ENCODE results near the gene TRIM24.
A peak's percentile ranks its signal among the peaks of the same experiment; 100 is the strongest.

The TRIM24 gene

GRCh38 chr7:138575897-138576428, 115.9 kb downstream of the TRIM24 start:
- no peak for DNase-seq (ENCODE audit: low read depth in 2 of 2)

DNA sequence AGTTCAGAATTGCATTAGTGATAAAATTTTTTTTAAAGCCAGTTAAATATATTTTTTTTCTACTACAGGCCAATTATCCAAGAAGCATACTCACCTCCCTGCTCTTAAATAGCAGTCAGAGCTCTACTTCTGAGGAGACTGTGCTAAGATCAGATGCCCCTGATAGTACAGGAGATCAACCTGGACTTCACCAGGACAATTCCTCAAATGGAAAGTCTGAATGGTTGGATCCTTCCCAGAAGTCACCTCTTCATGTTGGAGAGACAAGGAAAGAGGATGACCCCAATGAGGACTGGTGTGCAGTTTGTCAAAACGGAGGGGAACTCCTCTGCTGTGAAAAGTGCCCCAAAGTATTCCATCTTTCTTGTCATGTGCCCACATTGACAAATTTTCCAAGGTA, 119.1 kb downstream of the TRIM24 start:
- DNase-seq (ENCODE audit: low read depth in 2 of 2) = no peak

- no peak for DNase-seq (ENCODE audit: low read depth in 2 of 2)
These were observed 119.6 kb downstream of the TRIM24 start for GRCh38 chr7:138579671-138580070.

GRCh38 chr7:138581065-138581464, 121.0 kb downstream of the TRIM24 start:
- DNase-seq (ENCODE audit: low read depth in 2 of 2) = no peak

GRCh38 chr7:138584283-138584682, 124.2 kb downstream of the TRIM24 start:
- DNase-seq (ENCODE audit: low read depth in 2 of 2) = no peak

- no peak for DNase-seq (ENCODE audit: low read depth in 2 of 2)
These were observed 124.6 kb downstream of the TRIM24 start for GRCh38 chr7:138584696-138585095.

DNA sequence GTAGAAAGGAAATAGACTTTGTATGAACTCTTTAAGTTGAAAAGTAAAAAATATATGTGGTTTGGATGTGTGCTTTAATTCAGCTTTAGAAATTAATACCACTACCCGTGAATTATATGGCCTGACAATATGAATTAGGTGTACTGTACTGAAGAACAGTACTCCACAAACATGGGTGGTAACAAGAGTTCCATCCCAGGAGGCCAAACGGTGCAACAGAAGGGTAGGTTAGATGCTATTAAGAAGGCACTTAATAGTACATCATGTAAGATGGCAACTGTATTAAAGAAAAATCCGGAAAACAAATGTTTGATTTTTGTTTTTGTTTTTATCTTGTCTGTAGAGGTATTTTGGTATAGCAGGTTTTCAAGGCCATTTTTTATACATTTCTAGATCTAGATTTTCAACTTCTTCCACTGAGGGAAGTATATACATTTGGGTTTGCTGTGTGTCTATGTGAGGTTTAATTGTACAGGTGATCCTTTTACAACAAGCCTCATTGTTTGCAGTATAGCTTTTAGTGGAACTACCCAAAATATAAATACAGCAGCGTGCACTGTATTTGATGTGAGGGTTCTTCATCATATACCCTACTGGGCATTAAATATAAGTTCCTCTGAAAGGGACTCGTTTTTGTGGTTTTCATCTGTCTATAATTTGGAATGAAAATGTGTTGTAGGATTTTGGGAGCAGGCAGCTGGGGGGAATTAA, 125.4 kb downstream of the TRIM24 start:
- no peak for DNase-seq (ENCODE audit: low read depth in 2 of 2)

- no peak for DNase-seq (ENCODE audit: low read depth in 2 of 2)
These were observed 127.4 kb downstream of the TRIM24 start for GRCh38 chr7:138587485-138587884.

- DNase-seq (ENCODE audit: low read depth in 2 of 2) = no peak
These were observed 128.9 kb downstream of the TRIM24 start for GRCh38 chr7:138588986-138589385.

DNA sequence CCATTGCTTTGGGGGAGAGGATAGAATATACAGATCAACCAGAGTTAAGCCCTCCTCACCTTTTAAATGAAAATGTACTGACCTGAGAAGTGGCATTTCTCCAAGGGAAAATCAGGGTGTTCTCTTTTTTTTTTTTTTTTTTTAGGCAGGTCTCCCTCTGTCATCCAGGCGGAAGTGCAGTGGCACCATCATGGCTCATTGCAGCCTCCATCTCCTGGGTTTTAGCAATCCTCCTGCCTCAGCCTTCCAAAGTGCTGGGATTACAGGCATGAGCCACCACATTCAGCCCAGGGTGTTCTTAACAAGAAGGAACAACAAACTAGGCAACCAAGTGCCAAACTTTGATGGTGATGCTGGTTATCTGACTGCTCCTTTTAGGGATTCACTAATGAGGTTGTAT, 130.1 kb downstream of the TRIM24 start:
- no peak for DNase-seq (ENCODE audit: low read depth in 2 of 2)

DNA sequence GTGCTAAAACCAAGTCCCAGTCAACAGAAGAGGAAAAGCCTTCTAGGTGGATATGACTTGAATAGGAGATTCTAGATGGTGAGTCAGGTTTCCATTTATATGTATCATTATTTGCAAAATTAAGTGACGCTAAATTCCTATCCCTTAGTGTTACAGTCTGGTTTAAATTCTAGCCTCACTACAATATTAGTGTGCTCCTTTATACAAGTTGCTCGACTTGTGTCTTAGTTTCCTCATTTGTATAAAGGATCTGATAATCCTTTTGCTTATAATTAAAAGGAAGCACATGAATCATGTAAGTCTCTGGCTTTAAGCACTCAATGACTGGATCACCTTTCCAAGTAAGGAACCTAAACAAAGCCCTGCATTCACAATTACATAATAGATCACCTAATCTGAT, 135.4 kb downstream of the TRIM24 start:
- no peak for DNase-seq (ENCODE audit: low read depth in 2 of 2)

DNA sequence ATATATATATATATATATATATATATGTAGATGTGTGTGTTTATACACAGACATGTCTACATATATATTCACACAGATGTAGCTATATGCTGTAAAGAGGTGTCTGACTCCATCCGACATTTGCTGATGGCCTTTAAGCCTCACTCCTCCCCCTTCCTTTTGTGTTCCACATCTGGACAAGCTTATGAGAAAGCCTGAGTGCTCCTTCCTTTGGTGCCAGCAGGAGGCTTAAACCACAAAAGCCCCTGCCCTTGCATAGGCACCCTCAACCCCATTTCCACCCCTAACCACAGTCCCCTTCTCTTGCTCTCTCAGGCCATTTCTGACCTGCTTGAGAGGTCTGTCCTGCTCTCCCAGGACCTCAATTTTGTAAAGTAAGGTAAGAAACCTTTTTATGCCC, 142.4 kb downstream of the TRIM24 start:
- DNase-seq (ENCODE audit: low read depth in 2 of 2) = no peak

DNA sequence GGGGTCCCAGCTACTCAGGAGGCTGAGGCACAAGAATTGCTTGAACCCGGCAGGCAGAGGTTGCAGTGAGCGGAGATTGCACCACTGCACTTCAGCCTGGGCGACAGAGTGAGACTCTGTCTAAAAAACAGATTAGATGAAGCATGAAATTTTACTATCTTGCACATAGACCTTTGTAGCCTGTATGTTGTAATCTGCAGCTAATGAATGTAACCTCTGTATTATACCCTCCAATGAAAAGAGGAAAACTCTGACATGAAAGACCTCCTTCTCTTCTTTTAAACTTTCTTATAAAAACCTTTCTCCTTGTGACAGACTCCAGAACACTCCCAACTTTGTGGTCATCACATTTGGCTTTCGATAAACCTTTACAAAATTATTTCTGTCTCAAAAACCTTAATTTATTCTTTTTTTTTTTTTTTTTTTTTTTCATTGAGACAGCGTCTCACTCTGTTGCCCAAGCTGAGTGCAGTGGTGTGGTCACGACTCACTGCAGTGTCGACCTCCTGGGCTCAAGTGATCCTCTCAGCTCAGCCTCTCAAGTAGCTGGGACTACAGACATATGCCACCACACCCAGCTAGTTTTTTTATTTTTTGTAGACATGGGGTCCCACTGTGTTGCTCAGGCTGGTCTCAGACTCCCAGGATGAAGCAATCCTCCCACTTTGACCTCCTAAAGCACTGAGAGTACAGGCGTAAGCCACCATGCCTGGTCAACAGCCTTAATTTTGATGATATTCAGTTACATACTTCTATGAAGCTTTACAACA, 143.7 kb downstream of the TRIM24 start:
- no peak for DNase-seq (ENCODE audit: low read depth in 2 of 2)

- DNase-seq (ENCODE audit: low read depth in 2 of 2) = no peak
These were observed 146.2 kb downstream of the TRIM24 start for GRCh38 chr7:138606236-138606635.

GRCh38 chr7:138607216-138608126, 147.4 kb downstream of the TRIM24 start:
- no peak for DNase-seq (ENCODE audit: low read depth in 2 of 2)

DNA sequence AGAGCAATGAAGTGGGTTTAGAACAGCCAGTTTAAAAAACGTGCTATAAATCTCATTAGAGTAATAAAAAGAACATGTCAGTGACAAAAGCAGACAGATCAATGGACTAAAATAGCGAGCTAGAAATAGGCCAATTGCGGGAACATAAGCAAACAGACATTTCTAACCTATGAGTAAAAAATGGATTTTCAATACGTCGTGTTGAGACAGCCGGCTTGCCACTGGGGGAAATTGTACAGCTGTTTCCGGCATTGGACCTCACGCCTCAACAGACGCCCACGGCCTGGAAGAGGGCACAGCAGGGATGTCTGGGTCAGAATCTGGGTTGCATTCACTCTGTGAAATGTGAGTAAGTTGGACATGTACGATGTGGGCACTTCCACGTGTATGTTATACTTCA, 148.2 kb downstream of the TRIM24 start:
- DNase-seq (ENCODE audit: low read depth in 2 of 2) = peak in 1 of 2 donors; percentile 18

DNA sequence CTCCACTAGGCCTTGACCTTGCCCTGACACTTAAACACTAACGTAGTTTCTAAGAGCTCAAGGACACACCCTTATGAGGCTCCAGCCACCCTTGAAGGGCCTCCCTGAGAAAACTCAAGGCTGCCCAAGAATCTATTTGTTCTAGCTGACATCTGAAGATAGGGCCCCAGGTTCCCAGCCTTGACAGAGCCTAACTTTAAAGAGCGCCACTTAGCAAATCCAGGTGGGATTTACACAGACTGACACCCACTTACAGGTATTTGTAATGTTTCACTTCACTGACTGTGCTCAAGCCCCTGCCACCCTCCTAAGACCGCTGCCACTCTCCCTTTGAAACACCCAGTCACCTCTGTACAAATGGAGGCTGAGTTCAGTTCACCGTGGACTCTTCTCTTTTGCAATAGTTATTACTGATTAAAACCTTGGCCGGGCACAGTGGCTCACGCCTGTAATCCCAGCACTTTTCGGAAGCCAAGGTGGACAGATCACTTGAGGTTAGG, 150.7 kb downstream of the TRIM24 start:
- DNase-seq (ENCODE audit: low read depth in 2 of 2) = no peak

GRCh38 chr7:138613630-138614029, 153.6 kb downstream of the TRIM24 start:
- DNase-seq (ENCODE audit: low read depth in 2 of 2) = no peak

GRCh38 chr7:138616085-138616484, 156.0 kb downstream of the TRIM24 start:
- DNase-seq (ENCODE audit: low read depth in 2 of 2) = no peak

DNA sequence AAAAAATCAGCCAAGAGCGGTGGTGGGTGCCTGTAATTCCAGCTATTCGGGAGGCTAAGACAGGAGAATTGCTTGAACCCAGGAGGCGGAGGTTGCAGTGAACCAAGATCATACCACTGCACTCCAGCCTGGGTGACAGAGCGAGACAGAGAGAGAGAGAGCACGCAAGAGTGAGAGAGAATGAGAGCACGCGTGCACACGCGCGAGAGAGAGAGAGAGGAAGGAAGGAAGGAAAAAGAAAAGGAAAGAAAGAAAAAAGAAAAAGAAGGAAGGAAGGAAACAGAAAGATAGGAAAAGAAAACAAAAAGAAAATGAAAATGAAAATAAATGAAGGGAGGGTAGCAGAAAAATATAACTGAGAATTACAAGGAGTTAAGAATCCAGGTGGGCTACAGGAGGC, 158.4 kb downstream of the TRIM24 start:
- DNase-seq (ENCODE audit: low read depth in 2 of 2) = no peak

DNA sequence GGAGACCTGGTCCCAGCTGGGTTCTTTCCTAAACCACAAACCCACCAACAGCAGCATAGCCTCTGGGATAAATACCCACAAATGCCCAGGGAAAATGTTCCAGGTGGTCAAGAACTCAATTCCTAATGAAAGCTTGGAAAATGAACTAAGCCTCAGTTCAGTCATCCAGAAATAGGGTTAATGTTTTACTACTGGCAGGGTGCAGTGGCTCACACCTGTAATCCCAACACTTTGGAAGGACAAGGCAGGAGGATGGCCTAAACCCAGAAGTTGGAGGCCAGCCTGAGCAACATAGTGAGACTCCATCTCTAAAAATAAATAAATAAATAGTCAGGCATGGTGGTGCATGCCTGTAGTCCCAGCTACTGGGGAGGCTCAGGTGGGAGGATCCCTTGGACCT, 158.9 kb downstream of the TRIM24 start:
- no peak for DNase-seq (ENCODE audit: low read depth in 2 of 2)

DNA sequence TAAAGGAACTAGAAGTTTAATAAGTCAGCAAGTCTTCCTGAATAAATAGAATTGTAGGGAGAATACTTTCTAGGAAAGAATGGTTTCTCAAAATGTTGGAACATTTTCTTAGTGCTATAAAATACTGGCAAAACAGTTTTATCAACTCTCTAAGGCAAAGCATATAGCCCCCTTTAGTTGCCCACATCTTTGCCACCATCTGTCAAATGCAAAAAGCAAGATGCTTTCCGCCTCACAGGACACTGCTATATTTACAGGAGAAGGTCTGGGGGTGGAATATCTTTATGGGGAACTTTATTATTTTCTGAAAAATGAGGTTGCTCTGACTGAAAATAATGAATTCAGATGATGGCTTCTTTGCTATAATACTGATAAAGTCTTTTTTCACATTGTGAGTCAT, 162.8 kb downstream of the TRIM24 start:
- no peak for DNase-seq (ENCODE audit: low read depth in 2 of 2)
